Measurements from ENCODE around the gene ADIPOR2. TPM values are rescaled to one million over a fixed set of nuclear protein-coding genes. Genes with fewer than 3 reads are reported as not detected.

Gene ADIPOR2
- total RNA-seq, 1 experiment from 2014 or later: 26.5 TPM

DNA sequence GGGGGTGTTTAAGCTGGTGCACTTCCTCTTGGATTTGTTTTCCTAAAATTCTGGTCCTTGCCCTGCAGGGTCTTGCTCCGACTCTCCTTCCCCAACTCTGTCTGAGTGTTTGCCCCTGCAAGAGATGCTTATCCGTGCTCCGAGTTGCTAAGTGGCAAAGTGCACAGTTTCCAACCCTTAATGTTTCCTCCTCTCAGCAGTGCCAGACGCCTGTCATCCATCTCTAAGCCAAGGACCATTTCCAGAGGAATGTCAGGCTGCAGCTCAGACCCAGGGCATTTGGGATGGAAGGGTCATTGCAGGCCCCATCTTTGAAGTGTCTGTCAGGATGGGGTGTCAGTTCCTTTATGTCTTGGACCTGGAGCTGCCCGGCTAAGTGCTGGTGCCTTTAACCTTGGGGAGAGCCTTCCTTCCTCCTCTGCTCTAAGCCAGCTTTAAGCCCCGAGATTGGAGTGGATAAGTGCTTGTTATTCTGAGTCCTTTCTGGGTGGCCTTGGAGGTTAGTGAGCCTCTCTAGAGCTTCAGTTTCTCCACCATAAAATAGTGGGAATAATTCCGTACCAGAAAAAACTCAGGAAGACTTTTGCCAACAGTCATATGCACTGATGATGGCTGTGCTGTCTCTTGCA lies 46.9 kb upstream of the ADIPOR2 start:
- Histone ChIP-seq H3K9ac (ENCODE audit: low read length) (no peak overlapping the region), H3K9me2 (replicated peaks; ENCODE audit: low read length) (no peaks in the 10 kb centered on the region), H3K27ac (ENCODE audit: low read length) (no peak overlapping the region), H3K79me2 (ENCODE audit: low read length) (no peaks in the 10 kb centered on the region), H3K4me3 (ENCODE audit: low read length) (no peak overlapping the region), H2AFZ (ENCODE audit: low read length) (no peak overlapping the region), H3K9me3 (ENCODE audit: low read length) (no peaks in the 10 kb centered on the region), H3K4me2 (ENCODE audit: low read length) (no peak overlapping the region), H3K27me3 (ENCODE audit: low read length) (no peaks in the 10 kb centered on the region), H3K4me1 (ENCODE audit: insufficient read depth, low read length) (peaks cover 7% of the 10 kb centered on the region), H3F3A (ENCODE audit: low read length, unreplicated experiment) (no peaks in the 10 kb centered on the region), H4K20me1 (ENCODE audit: low read length) (no peaks in the 10 kb centered on the region), H3K36me3 (ENCODE audit: low read depth, low read length) (no peaks in the 10 kb centered on the region)
- CTCF ChIA-PET: interaction anchor here (0.7 to 0.8 kb wide), 2 partner anchors 10 kb away, joined by 4 to 10 read pairs; no protein-coding TSS in a partner anchor
- BruUV-seq (replicated peaks): no TSS peak
- POLR2A ChIA-PET (ENCODE audit: unreplicated experiment): no interaction called here
- no peak for ATAC-seq
- DNase-seq: no peak
- intact Hi-C loops (cut with micrococcal nuclease): no loop called here
- TF ChIP-seq, protein P1, sequence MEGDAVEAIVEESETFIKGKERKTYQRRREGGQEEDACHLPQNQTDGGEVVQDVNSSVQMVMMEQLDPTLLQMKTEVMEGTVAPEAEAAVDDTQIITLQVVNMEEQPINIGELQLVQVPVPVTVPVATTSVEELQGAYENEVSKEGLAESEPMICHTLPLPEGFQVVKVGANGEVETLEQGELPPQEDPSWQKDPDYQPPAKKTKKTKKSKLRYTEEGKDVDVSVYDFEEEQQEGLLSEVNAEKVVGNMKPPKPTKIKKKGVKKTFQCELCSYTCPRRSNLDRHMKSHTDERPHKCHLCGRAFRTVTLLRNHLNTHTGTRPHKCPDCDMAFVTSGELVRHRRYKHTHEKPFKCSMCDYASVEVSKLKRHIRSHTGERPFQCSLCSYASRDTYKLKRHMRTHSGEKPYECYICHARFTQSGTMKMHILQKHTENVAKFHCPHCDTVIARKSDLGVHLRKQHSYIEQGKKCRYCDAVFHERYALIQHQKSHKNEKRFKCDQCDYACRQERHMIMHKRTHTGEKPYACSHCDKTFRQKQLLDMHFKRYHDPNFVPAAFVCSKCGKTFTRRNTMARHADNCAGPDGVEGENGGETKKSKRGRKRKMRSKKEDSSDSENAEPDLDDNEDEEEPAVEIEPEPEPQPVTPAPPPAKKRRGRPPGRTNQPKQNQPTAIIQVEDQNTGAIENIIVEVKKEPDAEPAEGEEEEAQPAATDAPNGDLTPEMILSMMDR (conservative IDR thresholded peaks at IDR 0.05; ENCODE audit: low read depth, low read length): no peak

- Histone ChIP-seq H3K9ac (ENCODE audit: low read length) (no peak overlapping the region), H3K9me2 (replicated peaks; ENCODE audit: low read length) (no peaks in the 10 kb centered on the region), H3K79me2 (ENCODE audit: low read length) (no peaks in the 10 kb centered on the region), H4K20me1 (ENCODE audit: low read length) (no peaks in the 10 kb centered on the region), H3K36me3 (ENCODE audit: low read depth, low read length) (no peaks in the 10 kb centered on the region), H3F3A (ENCODE audit: low read length, unreplicated experiment) (no peaks in the 10 kb centered on the region), H2AFZ (ENCODE audit: low read length) (no peak overlapping the region), H3K4me3 (ENCODE audit: low read length) (no peak overlapping the region), H3K27ac (ENCODE audit: low read length) (no peak overlapping the region), H3K4me1 (ENCODE audit: insufficient read depth, low read length) (peaks cover 11% of the 10 kb centered on the region), H3K27me3 (ENCODE audit: low read length) (no peaks in the 10 kb centered on the region), H3K4me2 (ENCODE audit: low read length) (no peak overlapping the region), H3K9me3 (ENCODE audit: low read length) (no peaks in the 10 kb centered on the region)
- DNase-seq (no peak), ATAC-seq (no peak)
- intact Hi-C loops (cut with micrococcal nuclease): no loop called here
- ChIA-PET CTCF (no interaction called here), POLR2A (ENCODE audit: unreplicated experiment) (no interaction called here)
- no peak for TF ChIP-seq EZH2phosphoT487 (IDR thresholded peaks at IDR 0.05; ENCODE audit: borderline replicate concordance, low read length)
- BruUV-seq (replicated peaks): no TSS peak
Measured at GRCh38 chr12:1644534-1645438, 46.1 kb upstream of the ADIPOR2 start.

GRCh38 chr12:1645819-1646218 lies 45.1 kb upstream of the ADIPOR2 start:
- POLR2A ChIA-PET (ENCODE audit: unreplicated experiment): no interaction called here

More at GRCh38 chr12:1645819-1646218, 45.1 kb upstream of the ADIPOR2 start:
- TF ChIP-seq EZH2phosphoT487 (IDR thresholded peaks at IDR 0.05; ENCODE audit: borderline replicate concordance, low read length) (no peak), EZH2 (IDR thresholded peaks at IDR 0.05; ENCODE audit: low read length, unreplicated experiment) (no peak)
- TF ChIP-seq, protein P1 (conservative IDR thresholded peaks at IDR 0.05; ENCODE audit: low read depth, low read length): no peak
- Histone ChIP-seq H3K27me3 (ENCODE audit: low read length) (no peaks in the 10 kb centered on the region), H3K4me3 (ENCODE audit: low read length) (no peak overlapping the region), H3K9ac (ENCODE audit: low read length) (no peak overlapping the region), H2AFZ (ENCODE audit: low read length) (no peak overlapping the region), H3K36me3 (ENCODE audit: low read depth, low read length) (no peaks in the 10 kb centered on the region), H3K9me2 (replicated peaks; ENCODE audit: low read length) (no peaks in the 10 kb centered on the region), H3K4me2 (ENCODE audit: low read length) (no peak overlapping the region), H3K27ac (ENCODE audit: low read length) (no peak overlapping the region), H3F3A (ENCODE audit: low read length, unreplicated experiment) (no peaks in the 10 kb centered on the region), H3K4me1 (ENCODE audit: insufficient read depth, low read length) (peaks cover 11% of the 10 kb centered on the region), H4K20me1 (ENCODE audit: low read length) (no peaks in the 10 kb centered on the region), H3K9me3 (ENCODE audit: low read length) (no peaks in the 10 kb centered on the region), H3K79me2 (ENCODE audit: low read length) (no peaks in the 10 kb centered on the region)
- intact Hi-C loops (cut with micrococcal nuclease): no loop called here
- no peak for DNase-seq
- ATAC-seq: no peak
- CTCF ChIA-PET: no interaction called here
- BruUV-seq (replicated peaks): no TSS peak

All from PC-3 (cell line).